GM10847 (cell line): ENCODE measurements around the gene ALOXE3.

ENCODE experiments used
- POLR2A ChIP-seq: IDR thresholded peaks from 2 replicates; pipeline ENCODE4 v1.6.1; 2011; ENCODE audit not compliant: insufficient read length; ENCODE audit errors: extremely low read depth

Gene ALOXE3

GRCh38 chr17:8121681-8122421, 3.5 kb upstream of the ALOXE3 start:
- TF ChIP-seq POLR2A = no peak

DNA sequence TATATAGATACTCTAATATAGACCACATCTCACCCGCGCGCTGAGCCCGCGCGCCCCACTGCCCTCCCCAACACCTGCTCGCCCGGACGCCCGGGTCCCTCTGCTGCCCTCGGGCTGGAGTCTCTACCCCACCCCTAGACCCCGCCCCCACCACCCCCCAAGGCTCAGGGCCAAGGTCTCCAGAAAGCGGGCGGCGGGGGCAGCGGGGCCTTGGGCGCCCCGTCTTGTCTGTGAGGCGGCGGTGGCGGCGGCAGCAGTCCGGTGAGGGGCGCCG, 3.0 kb upstream of the ALOXE3 start:
- no peak for TF ChIP-seq POLR2A

GRCh38 chr17:8120520-8121406, 2.4 kb upstream of the ALOXE3 start:
- TF ChIP-seq POLR2A = no peak

DNA sequence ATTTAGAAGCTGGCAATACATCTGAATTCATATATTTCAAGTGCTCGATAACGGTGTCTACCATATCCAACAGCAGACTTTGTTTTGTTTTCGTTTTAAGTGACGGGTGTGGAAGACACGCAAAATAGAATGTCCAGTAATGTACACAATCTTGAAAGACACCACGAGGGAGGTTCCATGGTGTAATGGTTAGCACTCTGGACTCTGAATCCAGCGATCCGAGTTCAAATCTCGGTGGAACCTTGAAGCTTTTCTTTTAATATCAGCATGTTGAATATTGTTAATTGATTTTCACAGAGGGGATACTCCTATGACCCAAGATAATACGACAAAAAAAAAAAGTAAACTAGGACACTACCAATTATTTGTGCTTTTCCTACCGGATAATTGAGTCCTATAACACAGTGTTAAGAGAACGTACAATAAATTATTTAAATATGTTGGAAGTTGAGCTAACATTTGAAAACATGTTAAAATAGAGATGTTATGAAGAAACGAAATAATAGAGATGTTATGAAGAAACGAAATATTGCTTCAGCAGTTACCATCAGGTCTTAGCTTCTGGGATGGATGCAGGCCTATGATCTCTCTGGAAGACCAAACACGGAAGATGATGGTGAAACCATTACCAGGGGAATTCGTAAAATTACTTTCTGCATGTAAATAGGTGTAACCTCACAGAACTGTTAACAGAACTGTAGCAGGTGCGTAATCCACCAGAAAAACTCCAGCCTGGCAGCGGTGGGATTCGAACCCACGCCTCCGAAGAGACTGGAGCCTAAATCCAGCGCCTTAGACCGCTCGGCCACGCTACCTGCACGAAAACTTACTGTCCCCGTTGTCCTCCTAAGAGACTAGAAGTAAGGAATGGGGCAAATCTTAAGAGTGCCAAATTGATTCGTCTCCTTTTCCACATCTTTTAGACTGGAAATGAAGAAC, 1.5 kb upstream of the ALOXE3 start:
- TF ChIP-seq POLR2A = no peak

DNA sequence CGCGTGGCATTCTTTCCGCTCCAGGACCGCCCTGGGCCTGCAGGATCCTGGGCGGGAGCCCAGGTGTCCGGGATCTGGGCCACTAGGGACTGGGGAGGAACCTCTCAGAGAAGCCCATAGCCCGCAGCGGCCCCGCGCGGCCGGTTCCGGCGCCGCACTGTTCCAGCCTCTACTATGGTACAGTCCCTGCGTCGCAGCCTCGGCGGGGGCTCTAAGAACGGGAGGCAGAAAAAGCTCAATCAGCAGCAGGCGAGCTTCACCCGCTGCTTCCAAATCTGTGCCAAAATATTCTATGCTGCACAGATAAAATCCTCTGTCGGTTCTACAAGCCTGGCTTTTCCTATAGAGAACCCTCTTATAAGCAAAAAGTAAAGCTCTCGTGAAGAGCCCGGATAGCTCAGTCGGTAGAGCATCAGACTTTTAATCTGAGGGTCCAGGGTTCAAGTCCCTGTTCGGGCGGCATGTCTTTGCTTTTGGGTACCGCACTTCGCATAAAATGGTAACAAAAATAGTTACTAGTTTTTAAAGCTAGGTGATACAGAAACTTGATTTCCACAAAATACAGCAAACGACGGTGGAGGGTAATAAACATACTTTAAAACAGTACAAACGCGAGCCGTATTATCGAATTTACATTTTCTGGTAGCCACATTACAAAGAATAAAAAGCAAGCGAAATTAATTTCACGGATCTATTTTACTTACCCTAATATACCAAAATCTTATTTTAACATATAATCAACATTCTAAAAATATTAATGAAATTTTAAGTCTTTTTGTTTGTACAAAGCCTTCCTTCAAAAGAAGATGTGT, 661 bp upstream of the ALOXE3 start:
- TF ChIP-seq POLR2A = no peak

DNA sequence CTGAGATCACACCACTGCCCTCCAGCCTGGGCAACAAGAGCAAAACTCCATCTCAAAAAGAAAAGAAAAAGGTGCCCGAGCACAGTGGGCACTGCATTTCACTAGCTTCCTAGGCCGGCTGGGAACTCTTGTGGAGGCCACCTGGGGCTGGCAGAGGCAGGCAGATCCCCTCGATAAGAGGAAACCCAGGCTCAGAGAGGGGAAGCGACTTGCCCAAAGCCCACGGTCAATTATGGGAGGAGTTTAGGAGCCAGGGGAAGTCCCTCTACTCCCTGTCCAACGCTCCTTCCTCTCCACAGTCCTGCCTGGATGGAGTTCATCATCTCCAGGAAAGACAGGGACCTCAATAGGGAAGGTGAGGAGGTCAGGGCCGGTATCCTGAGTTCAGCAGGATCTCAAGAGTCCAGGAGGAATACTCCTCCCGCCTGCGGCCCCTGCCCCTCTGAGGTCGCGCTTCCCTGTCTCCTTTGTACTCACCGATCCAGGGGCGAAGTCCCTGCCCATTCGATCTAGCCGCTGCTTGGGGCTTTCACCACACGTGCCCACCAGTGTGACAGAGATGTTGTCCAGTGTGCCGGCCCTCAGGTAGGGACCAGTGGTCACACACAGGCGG, 841 bp downstream of the ALOXE3 start:
- TF ChIP-seq POLR2A = no peak

- no peak for TF ChIP-seq POLR2A
These were observed 1.5 kb downstream of the ALOXE3 start for GRCh38 chr17:8116776-8117175.

- TF ChIP-seq POLR2A = no peak
These were observed 7.4 kb downstream of the ALOXE3 start for GRCh38 chr17:8110907-8111306.

- no peak for TF ChIP-seq POLR2A
These were observed 7.9 kb downstream of the ALOXE3 start for GRCh38 chr17:8110456-8110804.

DNA sequence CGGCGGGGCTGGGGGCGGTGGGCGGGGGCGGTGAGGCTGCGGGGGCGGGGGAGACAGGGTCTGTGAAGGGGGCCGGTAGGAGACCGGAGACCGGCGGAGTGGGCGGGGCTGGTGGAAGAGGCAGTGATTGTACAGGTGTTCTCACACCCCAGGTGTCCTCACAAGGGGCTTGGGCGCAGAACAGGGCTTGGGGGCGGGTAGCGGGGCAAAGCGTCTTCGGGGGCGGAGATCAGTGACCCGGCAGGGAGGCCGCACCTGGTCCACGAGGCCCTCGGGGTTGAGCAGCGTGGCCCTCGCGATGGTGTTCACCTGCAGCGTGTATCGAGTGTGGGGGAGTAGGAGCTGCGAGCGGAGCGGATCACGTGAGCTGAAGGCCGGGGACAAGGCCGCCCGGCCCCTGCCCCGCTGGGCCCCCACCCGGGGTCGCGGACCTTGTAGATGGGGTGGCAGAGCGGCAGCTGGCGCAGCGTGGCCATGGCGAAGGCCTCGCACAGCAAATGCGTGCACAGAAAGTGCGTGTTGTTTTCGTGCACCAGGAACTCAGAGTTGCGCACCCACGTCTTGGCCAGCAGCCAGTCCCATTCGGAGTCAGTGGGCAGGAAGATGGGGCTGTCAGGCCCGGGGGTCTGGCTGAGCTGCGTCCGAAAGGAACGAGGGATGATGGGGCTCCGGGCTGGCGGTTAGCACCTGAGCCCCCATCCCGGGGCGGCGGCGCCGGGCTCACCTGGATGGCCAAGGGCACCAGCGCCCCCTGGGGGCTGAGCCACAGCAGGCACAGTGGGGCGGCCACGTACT, 8.5 kb downstream of the ALOXE3 start:
- no peak for TF ChIP-seq POLR2A

DNA sequence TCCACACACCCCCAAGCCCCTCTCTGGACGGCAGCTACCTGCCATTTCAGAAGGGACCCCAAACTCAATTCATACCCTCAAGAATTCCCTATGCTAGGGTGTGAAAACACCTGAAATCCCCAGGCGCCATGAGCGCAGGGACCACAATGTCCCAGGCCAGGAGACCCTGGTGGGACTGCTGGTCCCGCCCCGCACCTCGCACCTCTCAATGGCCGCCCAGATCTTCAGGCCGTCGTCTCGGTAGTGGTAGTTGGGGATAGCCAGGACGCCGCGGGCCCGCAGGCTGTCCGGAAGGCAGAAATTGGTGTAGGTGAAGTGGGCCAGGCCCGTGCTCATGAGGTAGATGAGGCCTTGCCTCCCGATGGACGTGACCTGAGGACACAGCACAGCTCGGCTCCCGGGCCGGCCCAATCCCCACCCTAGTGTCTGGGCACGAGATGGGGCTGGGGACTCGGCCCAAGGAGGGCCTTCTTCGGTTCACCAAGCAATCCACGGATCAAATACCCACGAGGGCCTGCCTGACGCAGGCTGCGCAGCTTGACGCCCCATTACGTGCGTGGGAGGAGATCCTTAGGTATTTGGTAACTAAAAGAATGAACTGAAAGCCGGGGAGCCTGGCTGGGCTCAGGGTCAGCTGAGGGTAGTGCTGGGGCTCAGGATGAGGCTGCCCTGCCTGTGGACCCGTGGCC, 9.2 kb downstream of the ALOXE3 start:
- TF ChIP-seq POLR2A = no peak

GRCh38 chr17:8105957-8106398, 12.3 kb downstream of the ALOXE3 start:
- TF ChIP-seq POLR2A = no peak

DNA sequence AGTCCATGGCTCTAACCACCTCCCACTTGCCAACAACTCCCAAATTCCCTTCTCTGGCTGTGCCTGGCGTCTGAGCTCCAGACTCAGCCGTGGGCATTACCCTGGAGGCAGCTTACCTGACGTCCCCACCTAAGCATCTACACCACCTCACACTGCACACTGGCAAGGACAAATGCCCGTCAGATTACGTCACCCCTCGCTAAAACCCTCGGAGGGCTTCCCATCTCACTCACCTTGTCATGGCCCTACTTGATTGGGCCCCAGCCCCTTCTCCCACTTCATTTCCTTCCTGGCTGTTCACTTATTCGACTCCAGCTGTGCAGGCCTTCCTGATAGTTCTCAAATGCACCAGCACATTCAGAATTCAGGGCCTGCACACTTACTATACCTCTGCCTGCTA, 13.4 kb downstream of the ALOXE3 start:
- TF ChIP-seq POLR2A = no peak

- no peak for TF ChIP-seq POLR2A
These were observed 14.8 kb downstream of the ALOXE3 start for GRCh38 chr17:8103549-8103948.
